Fibroblast of skin of right quadriceps (primary cell): Measurements from ENCODE around the gene SPAG9.
"Not testable (repeated sequence)": the region's sequence is repeated elsewhere in the genome, so short reads cannot be mapped to it uniquely, and the experiment has no call there.

Experiments
- DNase-seq: peaks from one replicate; pipeline ENCODE4 v3.0.0-alpha.2; 2013

Gene SPAG9

DNA sequence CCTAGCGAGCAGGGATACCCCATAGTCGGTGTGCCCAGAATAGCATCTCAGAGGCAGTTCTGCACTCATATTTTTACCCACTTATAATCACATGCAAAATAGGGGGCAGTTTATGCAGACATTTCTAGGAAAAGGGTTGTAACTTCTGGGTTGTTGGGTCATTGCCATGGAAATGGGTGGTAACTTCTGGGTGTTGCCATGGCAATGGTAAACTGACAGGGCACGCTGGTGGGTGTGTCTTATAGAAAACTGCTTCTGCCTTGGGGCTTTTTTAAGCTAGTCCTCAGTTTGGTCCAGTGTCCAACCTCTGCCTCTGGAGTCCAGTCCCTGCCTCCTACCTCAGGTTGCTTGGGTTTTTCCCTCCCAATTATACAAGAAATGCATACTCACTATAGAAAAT, 7.4 kb upstream of the SPAG9 start:
- DNase-seq = no peak

DNA sequence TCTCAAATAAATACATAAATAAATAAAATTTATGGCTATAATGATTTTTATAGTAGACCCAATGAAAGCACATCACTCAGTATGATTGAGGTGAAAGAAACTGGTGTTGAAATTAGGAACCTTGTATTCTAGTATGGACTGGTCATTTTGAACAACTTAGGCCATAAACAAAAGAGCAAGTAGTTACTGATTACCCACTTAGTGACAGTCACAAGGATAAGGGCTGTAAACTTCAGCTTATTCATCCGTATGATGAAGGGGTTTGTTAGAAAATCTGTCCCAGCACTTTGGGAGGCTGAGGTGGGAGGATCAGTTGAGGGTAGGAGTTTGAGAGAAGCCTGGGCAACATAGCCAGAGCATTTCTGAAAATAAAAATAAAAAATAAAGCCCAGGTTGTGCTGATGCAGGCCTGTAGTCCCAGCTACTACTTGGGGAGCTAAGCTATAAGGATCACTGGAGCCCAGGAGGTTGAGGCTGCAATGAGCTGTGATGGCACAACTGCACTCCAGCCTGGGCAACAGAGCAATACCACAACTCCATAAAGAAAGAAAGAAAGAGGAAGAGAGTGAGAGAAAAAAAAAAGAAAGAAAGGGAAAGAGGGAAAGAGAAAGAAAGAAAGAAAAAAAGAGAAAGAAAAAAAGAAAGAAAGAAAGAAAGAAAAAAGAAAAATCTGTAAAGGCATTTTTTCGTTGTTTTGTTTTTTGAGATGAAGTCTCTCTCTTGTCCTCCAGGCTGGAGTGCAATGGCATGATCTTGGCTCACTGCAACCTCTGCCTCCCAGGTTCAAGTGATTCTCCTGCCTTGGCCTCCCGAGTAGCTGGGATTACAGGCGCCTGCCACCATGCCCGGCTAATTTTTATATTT, 4.2 kb upstream of the SPAG9 start:
- DNase-seq = no peak

DNA sequence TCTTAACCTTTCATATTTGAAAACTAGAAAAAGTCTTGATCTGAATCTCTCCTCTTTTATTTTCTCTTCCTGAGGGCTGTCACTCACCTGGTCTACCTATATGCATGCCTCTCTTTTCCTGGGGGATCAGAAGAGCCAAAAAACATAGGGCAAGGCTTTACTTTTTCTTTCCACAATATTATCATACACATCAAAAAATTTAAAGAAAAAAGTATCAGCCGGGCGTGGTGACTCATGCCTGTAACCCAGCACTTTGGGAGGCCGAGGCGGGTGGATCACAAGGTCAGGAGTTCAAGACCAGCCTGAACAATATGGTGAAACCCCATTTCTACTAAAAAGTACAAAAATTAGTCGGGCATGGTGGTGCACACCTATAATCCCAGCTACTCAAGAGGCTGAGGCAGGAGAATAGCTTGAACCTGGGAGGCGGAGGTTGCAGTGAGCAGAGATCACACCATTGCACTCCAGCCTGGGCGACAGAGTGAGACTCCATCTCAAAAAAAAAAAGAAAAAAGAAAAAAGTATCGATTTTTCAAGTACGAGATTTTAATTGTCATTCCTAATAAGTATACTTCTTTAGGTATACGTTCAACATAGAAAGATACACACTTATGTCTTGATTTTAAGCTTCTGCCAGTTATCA, 1.9 kb upstream of the SPAG9 start:
- DNase-seq = not testable (repeated sequence)

DNA sequence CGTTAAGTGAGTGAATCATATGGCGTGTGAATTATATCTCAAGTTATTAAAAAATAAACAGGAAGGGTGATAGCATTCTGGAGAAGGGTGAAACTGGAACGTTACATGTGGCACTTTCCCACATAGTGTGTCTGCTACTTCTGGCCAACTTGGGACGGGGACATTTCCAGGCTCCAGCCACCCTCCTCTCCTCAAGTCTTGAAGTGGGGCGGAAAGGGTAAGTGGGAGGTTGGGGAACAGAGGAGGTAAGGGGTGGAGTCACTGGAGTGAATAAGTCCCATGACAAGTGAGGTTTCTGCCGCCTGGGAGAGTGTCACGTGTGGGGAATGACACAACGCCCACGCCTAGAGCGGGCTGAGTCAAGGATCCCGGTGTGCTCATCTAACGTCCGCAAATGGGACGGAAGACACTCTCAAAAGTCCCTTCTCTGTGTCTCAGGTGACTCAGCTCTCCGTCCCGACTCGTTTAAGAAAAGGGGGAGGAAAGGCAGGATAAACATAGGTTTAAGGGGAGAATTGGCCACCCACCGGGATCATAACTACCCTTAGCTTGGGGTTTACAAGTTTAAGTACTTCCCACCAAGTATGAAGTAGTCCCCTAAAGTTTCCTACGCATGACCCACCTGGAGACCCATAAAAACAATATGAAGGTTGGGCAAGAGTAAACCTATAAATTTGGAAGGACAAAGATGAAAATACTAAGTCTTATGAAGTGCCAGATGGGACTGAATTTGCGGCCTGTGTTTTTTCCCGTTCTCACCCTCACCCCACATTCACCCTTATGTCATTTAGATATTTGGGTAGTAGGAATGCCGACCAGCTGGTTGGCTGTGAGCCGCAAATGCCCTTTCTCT, 1.2 kb upstream of the SPAG9 start:
- peak; percentile 93 for DNase-seq

DNA sequence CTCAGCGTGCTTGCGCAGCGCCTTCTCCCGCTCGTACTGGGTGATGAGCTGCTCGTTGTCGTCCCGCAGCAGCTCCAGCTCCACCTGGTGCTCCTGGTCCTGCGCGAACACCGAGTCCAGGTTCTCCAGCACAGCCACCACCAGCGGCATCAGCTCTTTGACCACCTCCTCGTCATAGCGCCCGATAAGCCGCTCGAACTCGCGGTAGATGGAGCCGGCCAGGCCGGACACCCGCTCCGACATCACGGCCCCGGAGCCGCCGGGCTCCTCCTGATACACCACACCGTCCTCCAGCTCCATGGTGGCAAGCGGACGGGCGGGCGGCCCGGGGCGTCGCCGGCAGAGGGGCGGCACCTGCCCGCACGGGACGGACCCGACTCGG, 320 bp downstream of the SPAG9 start:
- no peak for DNase-seq

DNA sequence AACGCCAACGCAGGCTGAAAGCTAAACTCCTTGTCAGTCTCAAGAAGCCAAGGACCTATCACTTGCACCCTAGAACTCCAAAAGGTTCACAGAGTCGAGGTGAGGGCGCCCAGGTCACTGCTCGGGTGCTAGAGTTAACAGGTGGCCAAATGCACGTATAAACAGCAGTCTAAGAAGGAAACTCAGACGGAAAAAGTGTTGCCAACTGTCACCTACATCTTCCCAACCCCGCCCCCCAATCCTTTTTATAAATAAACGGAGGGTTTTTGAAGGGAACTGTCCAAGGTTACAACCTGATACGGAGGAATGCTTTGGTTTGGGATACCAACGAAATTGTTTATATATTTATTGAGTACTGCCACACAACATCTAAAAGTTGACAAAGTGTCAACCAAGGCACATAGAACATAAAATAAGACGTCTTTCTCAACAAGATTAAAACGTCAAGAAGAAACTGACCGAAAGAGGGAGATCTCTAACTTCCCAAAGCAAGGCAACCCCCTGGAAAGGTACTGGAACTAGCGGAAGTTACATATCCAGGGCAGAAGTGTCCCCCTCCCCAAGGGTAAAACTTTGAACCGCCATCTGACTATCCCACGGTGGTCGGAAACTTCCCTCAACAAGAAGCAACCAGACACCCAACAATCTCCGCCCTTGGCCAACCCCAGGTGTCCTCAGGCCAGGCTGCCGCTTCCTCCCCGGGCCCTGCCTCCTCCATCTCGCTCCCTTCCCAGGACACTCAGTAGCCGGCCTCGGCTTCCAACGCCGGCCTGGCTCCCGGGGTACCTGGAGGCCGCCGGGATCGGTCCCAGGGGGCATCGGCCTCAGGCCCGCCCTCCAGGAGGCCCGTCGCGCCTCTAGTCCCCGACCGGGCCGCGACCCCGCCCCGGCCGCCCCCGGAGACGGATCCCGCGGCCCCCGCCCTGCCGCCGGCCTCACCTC, 982 bp downstream of the SPAG9 start:
- DNase-seq = peak; percentile 46

DNA sequence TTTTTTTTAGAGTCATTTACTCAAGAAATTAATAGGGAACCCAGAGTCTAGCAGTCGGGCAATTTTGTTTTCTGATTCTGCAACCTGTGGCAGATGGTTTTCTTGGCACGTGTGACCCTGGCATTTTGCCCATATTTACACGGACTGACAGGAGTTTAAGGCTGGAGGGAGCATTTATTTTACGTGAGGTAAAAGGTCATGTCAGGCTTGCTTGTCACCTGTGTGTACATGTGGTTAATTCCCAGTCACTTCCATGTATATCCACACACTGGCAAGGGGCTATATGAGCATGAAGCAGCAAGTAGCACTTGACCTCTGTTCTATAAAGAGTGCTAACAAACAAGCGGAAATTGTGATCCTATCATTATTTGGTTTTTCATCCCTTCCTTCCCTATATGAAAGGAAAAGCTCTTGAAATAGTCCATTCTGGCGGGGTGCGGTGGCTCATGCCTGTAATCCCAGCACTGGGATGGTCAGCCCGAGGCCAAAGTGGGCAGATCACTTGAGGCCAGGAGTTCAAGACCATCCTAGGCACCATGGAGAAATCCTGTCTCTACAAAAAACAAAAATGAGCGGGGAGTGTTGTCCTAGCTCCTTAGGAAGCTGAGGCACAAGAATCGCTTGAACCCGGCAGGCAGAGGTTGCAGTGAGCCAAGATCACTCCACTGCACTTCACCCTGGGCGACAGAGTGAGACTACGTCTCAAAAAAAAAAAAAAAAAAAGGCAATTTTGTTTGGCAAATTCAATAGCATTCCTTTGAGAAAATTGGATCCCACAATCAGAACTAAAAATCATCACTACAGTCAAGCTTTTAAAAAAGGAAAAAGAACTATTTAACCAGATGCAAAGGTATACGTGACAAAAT, 2.1 kb downstream of the SPAG9 start:
- no peak for DNase-seq

DNA sequence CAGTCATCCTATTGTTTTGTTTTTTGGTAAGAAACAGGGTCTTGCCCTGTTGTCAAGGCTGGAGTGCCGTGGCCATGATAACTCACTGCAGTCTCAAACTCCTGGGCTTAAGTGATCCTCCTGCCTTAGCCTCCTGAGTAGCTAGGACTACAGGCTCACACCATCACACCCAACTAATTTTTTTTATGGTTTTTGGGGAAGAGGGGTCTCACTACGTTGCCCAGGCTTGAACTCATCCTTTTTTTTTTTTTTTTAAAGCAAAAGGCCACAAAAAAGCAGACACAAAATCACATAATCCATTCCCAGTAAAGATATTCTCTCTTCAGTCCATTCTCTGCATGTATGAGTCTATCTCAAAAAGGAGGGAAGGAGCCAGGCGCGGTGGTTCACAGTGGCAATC, 5.5 kb downstream of the SPAG9 start:
- no peak for DNase-seq

DNA sequence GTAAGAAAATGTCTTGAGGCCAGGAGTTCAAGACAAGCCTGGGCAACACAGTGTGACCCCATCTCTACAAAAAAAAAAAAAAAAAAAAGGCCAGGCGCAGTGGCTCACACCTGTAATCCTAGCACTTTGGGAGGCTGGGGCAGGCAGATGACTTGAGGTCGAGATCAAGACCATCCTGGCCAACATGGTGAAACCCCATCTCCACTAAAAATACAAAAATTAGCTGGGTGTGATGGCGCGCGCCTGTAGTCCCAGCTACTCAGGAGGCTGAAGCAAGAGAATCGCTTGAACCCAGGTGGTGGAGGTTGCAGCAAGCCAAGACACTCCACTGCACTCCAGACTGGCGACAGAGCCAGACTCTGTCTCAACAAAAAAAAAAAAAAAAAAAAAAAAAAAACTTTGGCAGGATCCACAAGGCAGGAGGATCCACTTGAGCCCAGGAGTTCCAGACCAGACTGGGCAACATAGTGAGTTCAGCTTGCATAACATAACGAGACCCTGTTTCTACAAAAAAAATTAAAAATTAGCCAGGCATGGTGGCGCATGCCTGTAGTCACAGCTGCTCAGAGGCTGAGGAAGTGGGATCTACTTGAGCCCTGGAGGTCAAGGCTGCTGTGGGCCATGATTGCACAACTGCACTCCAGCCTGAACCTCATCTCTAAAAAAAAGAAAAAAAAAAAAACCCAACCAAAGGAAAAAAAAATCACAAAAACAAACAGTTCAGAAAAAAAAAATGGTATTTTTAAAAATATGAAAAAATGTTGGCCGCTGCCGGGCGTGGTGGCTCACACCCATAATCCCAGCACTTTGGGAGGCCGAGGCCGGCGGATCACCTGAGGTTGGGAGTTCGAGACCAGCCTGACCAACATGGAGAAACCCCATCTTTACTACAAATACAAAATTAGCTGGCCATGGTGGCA, 8.1 kb downstream of the SPAG9 start:
- not testable (repeated sequence) for DNase-seq

DNA sequence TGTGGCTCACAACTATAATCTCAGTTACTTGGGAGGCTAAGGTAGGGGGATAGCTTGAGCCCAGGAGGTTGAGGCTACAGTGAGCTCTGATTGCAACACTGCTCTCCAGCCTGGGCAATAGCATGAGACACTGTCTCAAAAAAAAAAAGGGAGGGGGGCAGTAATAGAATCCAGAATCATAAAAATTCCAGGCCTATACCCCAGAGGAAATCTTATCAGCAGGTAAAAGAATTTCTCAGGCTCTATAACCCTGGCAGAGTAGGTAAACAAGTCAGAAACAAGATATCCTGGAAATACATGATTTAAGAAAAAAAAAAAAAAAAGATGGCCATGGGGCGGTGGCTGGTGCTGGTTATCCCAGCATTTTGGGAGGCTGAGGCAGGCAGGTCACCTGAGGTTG, 12.9 kb downstream of the SPAG9 start:
- DNase-seq = no peak

DNA sequence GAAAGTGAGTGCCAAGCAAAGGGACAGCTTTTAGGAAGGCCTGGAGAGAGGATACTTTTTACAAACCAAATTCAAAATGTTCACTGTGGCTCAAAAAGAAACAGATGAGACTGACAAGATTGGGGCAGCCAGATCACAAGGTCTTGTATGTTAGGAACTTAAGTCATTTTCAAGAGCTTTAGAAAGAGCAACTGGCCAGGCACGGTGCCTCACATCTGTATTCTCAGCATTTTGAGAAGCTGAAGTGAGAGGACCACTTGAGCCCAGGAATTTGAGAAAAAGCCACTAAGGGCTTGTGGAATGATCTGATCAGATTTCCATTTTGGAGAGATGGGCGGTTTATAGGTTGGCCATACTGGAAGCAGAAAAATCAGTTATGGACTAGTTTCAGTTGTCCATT, 17.2 kb downstream of the SPAG9 start:
- DNase-seq = no peak

DNA sequence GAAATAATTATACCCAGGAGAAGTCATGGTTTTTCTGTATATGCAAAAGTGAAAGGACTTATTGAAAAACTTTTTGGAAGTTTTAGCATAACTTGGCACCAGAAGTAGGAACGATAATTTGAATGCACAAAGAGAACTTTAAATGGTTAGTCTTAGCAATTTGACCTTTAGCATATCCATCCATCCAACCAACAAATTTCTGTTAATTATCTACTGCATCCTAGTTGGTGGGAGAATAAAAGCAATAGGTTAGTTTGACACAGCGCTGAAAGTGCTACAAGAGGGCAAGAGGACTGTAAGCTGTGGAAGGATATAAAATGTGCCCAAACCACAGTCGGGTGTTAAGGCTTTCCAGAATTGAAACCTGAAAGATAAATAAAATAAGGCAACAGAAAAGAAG, 17.6 kb downstream of the SPAG9 start:
- no peak for DNase-seq

DNA sequence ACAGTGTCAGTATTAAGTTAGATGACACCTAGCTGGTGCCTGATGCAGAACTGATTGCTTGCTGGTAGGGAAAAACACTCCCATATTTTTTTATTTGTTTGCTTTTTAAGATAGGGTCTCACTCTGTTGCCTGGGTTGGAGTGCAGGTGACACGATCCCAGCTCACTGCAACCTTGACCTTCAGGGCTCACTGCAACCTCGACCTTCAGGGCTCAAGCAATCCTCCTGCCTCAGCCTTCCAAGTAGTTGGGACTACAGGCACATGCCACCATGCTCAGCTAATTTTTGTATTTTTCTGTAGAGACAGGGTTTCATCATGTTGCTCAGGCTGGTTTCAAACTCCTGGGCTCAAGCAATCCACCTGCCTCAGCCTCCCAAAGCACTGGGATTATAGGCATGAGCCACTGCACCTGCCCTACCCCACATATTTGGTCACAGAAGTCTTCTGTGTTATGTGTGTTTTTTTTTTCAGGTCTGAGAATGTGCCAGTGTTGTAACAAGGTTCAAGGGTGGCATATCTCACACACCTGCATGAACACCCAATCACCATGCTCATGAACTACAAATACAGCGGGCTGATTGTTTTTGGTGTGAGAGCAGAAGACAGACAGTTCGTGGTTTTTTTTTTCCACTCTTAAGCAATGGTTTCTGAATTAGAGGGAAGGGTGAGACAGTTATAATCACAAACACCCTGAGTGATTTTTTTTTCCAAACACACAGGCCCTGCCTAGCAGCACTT, 22.8 kb downstream of the SPAG9 start:
- DNase-seq = no peak

DNA sequence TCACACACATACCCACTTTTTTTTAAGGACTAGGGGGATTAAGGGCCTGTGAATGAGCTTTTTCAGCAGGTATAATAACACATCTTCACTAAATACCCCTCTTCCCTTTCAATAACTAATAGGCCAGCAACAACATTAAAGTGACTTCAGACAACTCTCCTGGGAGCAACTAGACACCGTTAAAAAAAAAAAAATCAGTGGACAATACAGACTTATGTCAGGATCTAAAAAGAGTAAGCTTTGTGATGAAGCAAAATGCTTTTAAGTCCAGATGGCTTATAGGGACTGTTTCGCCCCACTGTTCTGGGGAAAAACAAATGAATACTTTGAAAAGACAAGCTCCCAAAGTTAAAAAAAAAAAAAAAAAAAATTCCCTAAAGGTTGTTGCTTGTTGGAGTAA, 29.0 kb downstream of the SPAG9 start:
- DNase-seq = no peak

DNA sequence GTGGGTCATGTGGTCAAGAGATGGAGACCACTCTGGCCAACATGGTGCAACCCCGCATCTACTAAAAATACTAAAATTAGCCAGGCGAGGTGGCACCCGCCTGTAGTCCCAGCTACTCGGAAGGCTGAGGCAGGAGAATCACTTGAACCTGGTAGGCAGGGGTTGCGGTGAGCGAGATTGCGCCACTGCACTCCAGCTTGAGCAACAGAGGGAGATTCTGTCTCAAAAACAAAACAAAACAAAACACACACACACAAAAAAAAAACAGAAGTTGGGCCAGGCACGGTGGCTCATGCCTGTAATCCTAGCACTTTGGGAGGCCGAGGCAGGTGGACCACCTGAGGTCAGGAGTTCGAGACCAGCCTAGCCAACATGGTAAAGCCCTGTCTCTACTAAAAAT, 31.8 kb downstream of the SPAG9 start:
- not testable (repeated sequence) for DNase-seq

DNA sequence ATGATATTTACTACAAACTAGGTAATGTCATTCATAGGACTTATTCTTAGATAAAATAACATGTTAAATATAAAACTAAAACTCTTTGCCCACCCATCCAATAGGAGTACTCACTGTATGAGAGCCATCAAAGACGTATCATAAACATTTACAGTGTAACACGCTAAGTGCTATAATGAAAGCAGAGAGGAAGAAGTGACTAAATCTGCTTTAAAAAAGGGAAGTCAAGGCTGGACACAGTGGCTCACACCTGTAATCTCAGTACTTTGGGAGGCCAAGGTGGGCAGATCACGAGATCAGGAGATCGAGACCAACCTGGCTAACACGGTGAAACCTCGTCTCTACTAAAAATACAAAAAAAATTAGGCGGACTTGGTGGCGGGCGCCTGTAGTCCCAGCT, 32.4 kb downstream of the SPAG9 start:
- DNase-seq = no peak

DNA sequence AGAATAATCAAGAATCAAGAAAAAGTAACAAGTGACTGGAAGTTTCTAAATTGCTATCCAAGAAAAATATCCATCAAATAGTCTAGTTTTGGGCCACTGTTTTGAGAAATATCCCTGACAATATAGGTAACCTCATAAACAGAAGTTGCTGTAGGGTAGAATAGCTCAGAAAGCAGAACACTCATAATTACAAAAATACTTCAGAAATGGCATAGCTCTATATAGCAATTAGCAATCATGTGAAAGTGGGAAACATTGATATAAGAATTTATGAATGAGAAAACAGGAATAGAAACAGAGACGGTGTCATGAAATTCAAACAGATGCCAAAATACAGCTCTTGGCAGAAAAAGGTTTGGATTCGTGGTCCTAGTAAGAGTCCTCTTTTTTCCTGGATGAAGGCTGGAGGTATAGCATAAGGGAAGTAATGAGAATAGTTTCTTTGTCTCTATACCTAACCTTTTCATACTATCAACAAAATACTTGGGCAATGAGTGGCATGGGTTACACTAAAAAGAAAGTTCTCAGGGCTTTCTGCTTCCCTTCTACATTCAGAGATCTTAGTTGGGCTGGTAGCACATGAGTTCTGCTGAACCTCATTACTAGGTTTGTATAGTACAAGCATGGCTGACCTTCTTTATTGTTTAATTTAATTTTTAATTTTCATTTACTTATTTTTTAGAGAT, 33.5 kb downstream of the SPAG9 start:
- DNase-seq = no peak

DNA sequence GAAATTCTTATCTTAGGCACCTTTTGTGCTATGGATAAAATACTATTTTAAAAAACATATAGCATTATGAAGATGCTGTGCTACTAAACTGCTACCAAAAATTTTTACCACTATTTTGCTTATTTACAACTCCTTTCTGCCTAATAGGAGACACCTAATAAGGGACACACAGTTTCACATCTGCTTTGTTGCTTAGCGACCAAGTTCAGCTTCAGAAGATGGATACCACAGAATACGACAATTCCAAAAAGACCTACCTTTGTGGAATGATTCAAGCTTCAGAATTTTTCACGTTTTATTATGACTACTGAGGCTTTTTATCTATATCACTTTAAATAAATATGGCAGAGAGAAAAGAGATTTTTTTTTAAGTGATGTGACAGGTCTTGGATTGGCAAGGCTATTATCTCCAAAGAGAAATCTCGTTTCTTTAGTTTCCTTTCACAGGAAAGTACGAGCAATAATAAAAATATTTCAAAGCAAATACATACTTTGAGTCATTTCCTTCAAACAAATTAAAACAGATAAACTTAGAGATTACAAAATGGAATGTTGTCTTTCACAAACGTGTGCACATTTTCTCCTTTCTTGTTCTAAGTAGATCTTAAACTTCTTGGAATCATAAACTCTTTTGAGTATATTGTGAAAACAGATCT, 35.4 kb downstream of the SPAG9 start:
- peak; percentile 21 for DNase-seq
